ENCODE results near the gene ATAD2B. TPM values are rescaled to one million over a fixed set of nuclear protein-coding genes. Genes with fewer than 3 reads are reported as not detected.
A peak's percentile ranks its signal among the peaks of the same experiment; 100 is the strongest.

ATAD2B gene
- total and polyA plus RNA-seq, 4 donors, result 4.1 to 77.3 (median 17.0) TPM

GRCh38 chr2:23912054-23912453 is 14.9 kb downstream of the ATAD2B start:
- TF ChIP-seq CTCF (IDR thresholded peaks at IDR 0.05; ENCODE audit: control extremely low read depth, extremely low read depth), result no peak

GRCh38 chr2:23905155-23905554 is 21.8 kb downstream of the ATAD2B start:
- peaks cover 0 to 12% (median 4%) of the 10 kb centered on the region in 5 donors for H3K4me1 ChIP-seq (ENCODE audit: control insufficient read depth in 5 of 5, insufficient read depth in 5 of 5, low read length in 5 of 5)
- no peaks in the 10 kb centered on the region for H3K27me3 ChIP-seq (ENCODE audit: control insufficient read depth in 3 of 3, insufficient read depth in 3 of 3, low read length in 2 of 3)
- TF ChIP-seq CTCF (IDR thresholded peaks at IDR 0.05; ENCODE audit: control extremely low read depth, extremely low read depth), result no peak
- peak in 1 of 3 donors; percentile 12 for DNase-seq
- no peak for ATAC-seq (ENCODE audit: insufficient read depth, low FRiP score)
- 15 to 49% methylated on average over 2 of the region's 2 CpGs for WGBS, 2 donors
- H3K9ac ChIP-seq (ENCODE audit: insufficient read depth in 1 of 2, low read length in 2 of 2), result peak overlapping the region in 1 of 2 donors; percentile 32
- H3K4me3 ChIP-seq, result no peak overlapping the region
- H3K36me3 ChIP-seq (ENCODE audit: control insufficient read depth in 4 of 4, insufficient read depth in 4 of 4, low read length in 4 of 4), result no peaks in the 10 kb centered on the region
- no peak overlapping the region for H3K27ac ChIP-seq (ENCODE audit: low read depth in 1 of 2, low read length in 1 of 2)
- no peaks in the 10 kb centered on the region for H3K9me3 ChIP-seq (ENCODE audit: control insufficient read depth in 4 of 4, insufficient read depth in 3 of 4, low read length in 3 of 4)

More at GRCh38 chr2:23912054-23912453, 14.9 kb downstream of the ATAD2B start:
- ATAC-seq (ENCODE audit: insufficient read depth, low FRiP score) (no peak), DNase-seq (no peak)
- H3K27ac ChIP-seq (ENCODE audit: low read depth in 1 of 2, low read length in 1 of 2), result no peak overlapping the region
- H3K36me3 ChIP-seq (ENCODE audit: control insufficient read depth in 4 of 4, insufficient read depth in 4 of 4, low read length in 4 of 4), result peaks cover 0 to 2% (median 0%) of the 10 kb centered on the region in 4 donors
- no peaks in the 10 kb centered on the region for H3K9me3 ChIP-seq (ENCODE audit: control insufficient read depth in 4 of 4, insufficient read depth in 3 of 4, low read length in 3 of 4)
- 89 to 92% methylated on average over 3 of the region's 3 CpGs for WGBS, 2 donors
- H3K27me3 ChIP-seq (ENCODE audit: control insufficient read depth in 3 of 3, insufficient read depth in 3 of 3, low read length in 2 of 3), result no peaks in the 10 kb centered on the region
- H3K4me3 ChIP-seq, result no peak overlapping the region
- peaks cover 0 to 6% (median 0%) of the 10 kb centered on the region in 5 donors for H3K4me1 ChIP-seq (ENCODE audit: control insufficient read depth in 5 of 5, insufficient read depth in 5 of 5, low read length in 5 of 5)
- H3K9ac ChIP-seq (ENCODE audit: insufficient read depth in 1 of 2, low read length in 2 of 2), result no peak overlapping the region

GRCh38 chr2:23904692-23905091 is 22.2 kb downstream of the ATAD2B start:
- H3K36me3 ChIP-seq (ENCODE audit: control insufficient read depth in 4 of 4, insufficient read depth in 4 of 4, low read length in 4 of 4), result no peaks in the 10 kb centered on the region
- H3K4me3 ChIP-seq, result no peak overlapping the region
- ATAC-seq (ENCODE audit: insufficient read depth, low FRiP score) (no peak), DNase-seq (peak in 2 of 3 donors; percentile 66)
- H3K9ac ChIP-seq (ENCODE audit: insufficient read depth in 1 of 2, low read length in 2 of 2), result no peak overlapping the region
- H3K4me1 ChIP-seq (ENCODE audit: control insufficient read depth in 5 of 5, insufficient read depth in 5 of 5, low read length in 5 of 5), result peaks cover 0 to 12% (median 4%) of the 10 kb centered on the region in 5 donors
- TF ChIP-seq CTCF (IDR thresholded peaks at IDR 0.05; ENCODE audit: control extremely low read depth, extremely low read depth), result no peak
- no peaks in the 10 kb centered on the region for H3K27me3 ChIP-seq (ENCODE audit: control insufficient read depth in 3 of 3, insufficient read depth in 3 of 3, low read length in 2 of 3)
- 79% methylated on average over 2 of the region's 2 CpGs for WGBS, 2 donors
- H3K27ac ChIP-seq (ENCODE audit: low read depth in 1 of 2, low read length in 1 of 2), result no peak overlapping the region
- no peaks in the 10 kb centered on the region for H3K9me3 ChIP-seq (ENCODE audit: control insufficient read depth in 4 of 4, insufficient read depth in 3 of 4, low read length in 3 of 4)

- Histone ChIP-seq H3K27ac (ENCODE audit: low read depth in 1 of 2, low read length in 1 of 2) (no peak overlapping the region), H3K4me3 (no peak overlapping the region), H3K9me3 (ENCODE audit: control insufficient read depth in 4 of 4, insufficient read depth in 3 of 4, low read length in 3 of 4) (no peaks in the 10 kb centered on the region), H3K9ac (ENCODE audit: insufficient read depth in 1 of 2, low read length in 2 of 2) (no peak overlapping the region), H3K4me1 (ENCODE audit: control insufficient read depth in 5 of 5, insufficient read depth in 5 of 5, low read length in 5 of 5) (peaks cover 0 to 12% (median 4%) of the 10 kb centered on the region in 5 donors), H3K27me3 (ENCODE audit: control insufficient read depth in 3 of 3, insufficient read depth in 3 of 3, low read length in 2 of 3) (no peaks in the 10 kb centered on the region), H3K36me3 (ENCODE audit: control insufficient read depth in 4 of 4, insufficient read depth in 4 of 4, low read length in 4 of 4) (no peaks in the 10 kb centered on the region)
- no peak for DNase-seq
- WGBS, 2 donors, result 88 to 90% methylated on average over 1 of the region's 1 CpG
- ATAC-seq (ENCODE audit: insufficient read depth, low FRiP score), result no peak
- TF ChIP-seq CTCF (IDR thresholded peaks at IDR 0.05; ENCODE audit: control extremely low read depth, extremely low read depth), result no peak
Measured at GRCh38 chr2:23904215-23904614, 22.7 kb downstream of the ATAD2B start.
